Psoas muscle (tissue), 8 donors: ENCODE results near the gene CRB1. TPM values are rescaled to one million over a fixed set of nuclear protein-coding genes. Genes with fewer than 3 reads are reported as not detected.

Experiments used
- ATAC-seq, 4 donors: fragments of 200-7000 bp; cut with Tn5 transposase; one replicate each; pipeline ENCODE4 v1.9.1; 2020; ENCODE audit warnings: moderate library complexity in 3 of 4, mild to moderate bottlenecking in 2 of 4
- DNase-seq, 2 donors: peaks; one replicate each; pipeline ENCODE4 v3.0.0-alpha.2; 2020
- H3K27ac ChIP-seq: fragments of 200-600 bp; one replicate; pipeline ENCODE4 v1.8.0; 2022
- H3K27me3 ChIP-seq, 3 donors: fragments of 200-600 bp in 1 of 3; one replicate each; pipeline versions ENCODE4 v1.6.1 to v1.8.0; 2013 to 2022; ENCODE audit warnings: low read length in 2 of 3, mild to moderate bottlenecking in 2 of 3, moderate library complexity in 1 of 3; ENCODE audit not compliant: insufficient read depth in 3 of 3
- H3K36me3 ChIP-seq, 2 donors: fragments of 200-600 bp in 1 of 2; one replicate each; pipeline versions ENCODE4 v1.6.1 to v1.8.0; 2013 to 2022; ENCODE audit warnings: low read depth in 1 of 2, mild to moderate bottlenecking in 1 of 2, moderate library complexity in 1 of 2; ENCODE audit not compliant: insufficient read depth in 1 of 2
- H3K4me1 ChIP-seq: fragments of 200-600 bp; one replicate; pipeline ENCODE4 v1.8.0; 2022
- H3K4me3 ChIP-seq: fragments of 200-600 bp; one replicate; pipeline ENCODE4 v1.8.0; 2022; ENCODE audit warnings: mild to moderate bottlenecking
- H3K9me3 ChIP-seq: fragments of 200-600 bp; one replicate; pipeline ENCODE4 v1.8.0; 2022
- CTCF ChIP-seq: fragments of 200-600 bp; IDR thresholded peaks from one replicate; pipeline ENCODE4 v1.8.0; 2022; ENCODE audit warnings: antibody characterized with exemption
- WGBS, 3 donors: extraction: QIAGEN DNeasy Blood & Tissue Kit; methylation state at CpG; one replicate each; pipeline versions ENCODE4 v1.1.6 to v1.1.7; 2013; 5-methylcytosine and 5-hydroxymethylcytosine counted together
- intact Hi-C, 2 donors: fragments of 100-400 bp; cut with DNase I; formaldehyde crosslinking; loops; one replicate each; pipeline versions ENCODE4 v1.11.0 to v1.14.2; 2022
- polyA plus RNA-seq, 3 donors: library from polyadenylated mRNA; stranded (reverse); fragments of 200-250 nt; gene quantifications; one replicate each; pipeline ENCODE4 v1.2.3, GENCODE V29; 2013
- total RNA-seq, 4 donors: library from RNA; stranded (reverse); fragmentation: NEBNext Ultra II Directional in 2 of 4; extraction: Animal tissue kit (Norgen Biotek cat#: 25700) in 2 of 4; gene quantifications; one replicate each; pipeline versions ENCODE4 v1.2.1 to v1.2.4, GENCODE V29; 2021 to 2023
- donor health status: healthy with polysubstance abuse.
- donor health status: DM: no; HTN: no; CAD: no; lungs with moderate emphysema.
- donor health status: Bipolar disorder and iron deficiency.
- donor health status: healthy.
- donor health status: DM: yes; HTN: yes; CAD: no.
- donor health status: DM: no; HTN: no; CAD: no.
- donor health status: DM: no; HTN: no; CAD: no.
- donor health status: DM: yes; HTN: yes; CAD: no.

CRB1 gene
- total and polyA plus RNA-seq, 7 donors: 0.06 to 1.3 (median 0.77) TPM

GRCh38 chr1:197435224-197435623 lies 167.2 kb downstream of the CRB1 start:
- Histone ChIP-seq H3K4me1 (no peaks in the 10 kb centered on the region), H3K9me3 (no peaks in the 10 kb centered on the region), H3K27me3 (no peaks in the 10 kb centered on the region), H3K36me3 (no peaks in the 10 kb centered on the region), H3K4me3 (no peak overlapping the region), H3K27ac (no peak overlapping the region)
- ATAC-seq: no peak
- 15 to 20% (median 17%) methylated on average over 1 of the region's 1 CpG for whole genome bisulfite sequencing, 3 donors
- TF ChIP-seq CTCF: no peak
- no peak for DNase-seq
- intact Hi-C loops: no loop called here

GRCh38 chr1:197437601-197438000 lies 169.5 kb downstream of the CRB1 start:
- intact Hi-C loops: no loop called here
- DNase-seq (no peak), ATAC-seq (no peak)
- no peak overlapping the region for H3K4me3 ChIP-seq
- no peaks in the 10 kb centered on the region for H3K4me1 ChIP-seq
- TF ChIP-seq CTCF: no peak
- no peaks in the 10 kb centered on the region for H3K9me3 ChIP-seq
- H3K27ac ChIP-seq: no peak overlapping the region
- WGBS, 3 donors: 90 to 94% (median 90%) methylated on average over 3 of the region's 3 CpGs
- H3K27me3 ChIP-seq: no peaks in the 10 kb centered on the region
- H3K36me3 ChIP-seq: no peaks in the 10 kb centered on the region

- no peaks in the 10 kb centered on the region for H3K27me3 ChIP-seq
- ATAC-seq: no peak
- DNase-seq: no peak
- H3K4me3 ChIP-seq: no peak overlapping the region
- no peaks in the 10 kb centered on the region for H3K36me3 ChIP-seq
- TF ChIP-seq CTCF: no peak
- 26 to 37% (median 35%) methylated on average over 3 of the region's 3 CpGs for WGBS, 3 donors
- H3K27ac ChIP-seq: no peak overlapping the region
- H3K4me1 ChIP-seq: no peaks in the 10 kb centered on the region
- H3K9me3 ChIP-seq: no peaks in the 10 kb centered on the region
- intact Hi-C loops: no loop called here
Observed at GRCh38 chr1:197438010-197438790, 170.1 kb downstream of the CRB1 start.

- no peak for TF ChIP-seq CTCF
- ATAC-seq: no peak
- DNase-seq: no peak
- Histone ChIP-seq H3K27me3 (no peaks in the 10 kb centered on the region), H3K27ac (no peak overlapping the region), H3K4me3 (no peak overlapping the region), H3K9me3 (no peaks in the 10 kb centered on the region), H3K4me1 (no peaks in the 10 kb centered on the region), H3K36me3 (no peaks in the 10 kb centered on the region)
- intact Hi-C loops: no loop called here
- 43 to 53% (median 51%) methylated on average over 4 of the region's 4 CpGs for WGBS, 3 donors
Observed at GRCh38 chr1:197439708-197440280, 171.7 kb downstream of the CRB1 start.
